ENCODE measurements around the gene C11orf52. TPM values are rescaled to one million over a fixed set of nuclear protein-coding genes. Genes with fewer than 3 reads are reported as not detected.
A peak's percentile ranks its signal among the peaks of the same experiment; 100 is the strongest.

C11orf52 gene
- total and polyA plus RNA-seq, 4 donors, result 0.46 to 0.88 (median 0.81) TPM; not detected in 1

GRCh38 chr11:111935317-111936039 lies 16.8 kb downstream of the C11orf52 start:
- no peak for DNase-seq (ENCODE audit: low read depth in 4 of 6, low spot score in 6 of 6)
- Histone ChIP-seq H3K4me3 (ENCODE audit: low read depth, low read length) (peak overlapping the region; percentile 79), H3K27ac (ENCODE audit: low read depth, low read length) (peak overlapping the region; percentile 83), H3K9me3 (ENCODE audit: control insufficient read depth, insufficient read depth, low read length) (no peaks in the 10 kb centered on the region), H3K4me1 (ENCODE audit: control insufficient read depth, insufficient read depth, low read length) (peaks cover 29% of the 10 kb centered on the region), H3K36me3 (ENCODE audit: control insufficient read depth, insufficient read depth, low read length) (no peaks in the 10 kb centered on the region), H3K27me3 (ENCODE audit: control insufficient read depth, insufficient read depth, low read length) (no peaks in the 10 kb centered on the region)
- 34% methylated on average over 3 of the region's 4 CpGs for WGBS (ENCODE audit: insufficient coverage)

- H3K4me1 ChIP-seq (ENCODE audit: control insufficient read depth, insufficient read depth, low read length), result peaks cover 34% of the 10 kb centered on the region
Measured at GRCh38 chr11:111936040-111936540, 17.4 kb downstream of the C11orf52 start.

DNA sequence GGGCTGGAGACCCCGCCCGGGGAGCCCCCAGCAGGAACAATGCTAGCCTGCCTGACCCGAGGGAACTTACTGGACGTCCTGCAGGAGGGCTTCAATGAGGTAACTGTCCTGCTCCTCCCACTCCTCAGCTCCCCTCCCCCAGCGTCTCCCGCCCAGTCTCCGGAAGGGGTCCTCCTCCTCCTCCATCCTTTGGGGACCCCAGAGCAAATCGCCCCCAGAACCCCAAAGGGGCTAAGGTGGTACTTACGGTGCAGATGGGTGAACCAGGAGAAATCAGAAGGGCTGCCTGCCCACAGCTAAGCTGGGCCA lies 18.7 kb downstream of the C11orf52 start:
- DNase-seq (ENCODE audit: low read depth in 4 of 6, low spot score in 6 of 6), result no peak
- peaks cover 40% of the 10 kb centered on the region for H3K4me1 ChIP-seq (ENCODE audit: control insufficient read depth, insufficient read depth, low read length)
- no peaks in the 10 kb centered on the region for H3K9me3 ChIP-seq (ENCODE audit: control insufficient read depth, insufficient read depth, low read length)
- H3K4me3 ChIP-seq (ENCODE audit: low read depth, low read length), result peak overlapping the region; percentile 79
- no peaks in the 10 kb centered on the region for H3K27me3 ChIP-seq (ENCODE audit: control insufficient read depth, insufficient read depth, low read length)
- peak overlapping the region; percentile 94 for H3K27ac ChIP-seq (ENCODE audit: low read depth, low read length)
- 0% methylated on average over 4 of the region's 9 CpGs for WGBS (ENCODE audit: insufficient coverage)
- H3K36me3 ChIP-seq (ENCODE audit: control insufficient read depth, insufficient read depth, low read length), result no peaks in the 10 kb centered on the region

More at GRCh38 chr11:111936040-111936540, 17.4 kb downstream of the C11orf52 start:
- Histone ChIP-seq H3K36me3 (ENCODE audit: control insufficient read depth, insufficient read depth, low read length) (no peaks in the 10 kb centered on the region), H3K27me3 (ENCODE audit: control insufficient read depth, insufficient read depth, low read length) (no peaks in the 10 kb centered on the region), H3K4me3 (ENCODE audit: low read depth, low read length) (peak overlapping the region; percentile 79), H3K27ac (ENCODE audit: low read depth, low read length) (peak overlapping the region; percentile 83), H3K9me3 (ENCODE audit: control insufficient read depth, insufficient read depth, low read length) (no peaks in the 10 kb centered on the region)
- DNase-seq (ENCODE audit: low read depth in 4 of 6, low spot score in 6 of 6), result no peak
- no CpG with 5 or more reads among the region's 3 CpGs for WGBS (ENCODE audit: insufficient coverage)

GRCh38 chr11:111937844-111938243 lies 19.1 kb downstream of the C11orf52 start:
- peak in 2 of 6 donors; percentile 41 to 71 for DNase-seq (ENCODE audit: low read depth in 4 of 6, low spot score in 6 of 6)

DNA sequence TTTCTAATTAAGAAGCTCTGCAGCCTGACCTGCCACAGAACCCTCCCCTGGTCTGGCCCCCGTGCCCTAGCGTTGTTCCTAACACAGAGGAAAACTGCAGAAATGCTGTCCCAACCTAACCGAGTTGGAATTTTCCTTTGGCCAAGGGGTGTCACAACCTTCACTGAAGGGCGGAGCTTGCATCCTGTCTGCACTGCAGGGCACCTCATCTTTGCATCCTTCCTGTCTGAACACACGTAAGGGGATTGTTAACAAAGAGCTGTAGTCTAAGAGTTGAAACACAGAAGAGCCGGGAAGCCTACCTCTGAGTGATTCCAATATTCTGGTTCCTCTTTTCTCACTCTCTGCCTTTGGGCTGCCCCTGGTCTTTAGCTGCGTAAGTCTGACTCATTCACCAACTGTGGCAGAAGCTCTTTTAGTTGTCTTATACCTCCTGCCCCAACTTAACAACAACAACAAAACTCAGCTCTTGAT lies 20.0 kb downstream of the C11orf52 start:
- H3K27me3 ChIP-seq (ENCODE audit: control insufficient read depth, insufficient read depth, low read length), result no peaks in the 10 kb centered on the region
- peak overlapping the region; percentile 94 for H3K27ac ChIP-seq (ENCODE audit: low read depth, low read length)
- no peaks in the 10 kb centered on the region for H3K9me3 ChIP-seq (ENCODE audit: control insufficient read depth, insufficient read depth, low read length)
- 33% methylated on average over 5 of the region's 7 CpGs for WGBS (ENCODE audit: insufficient coverage)
- peaks cover 40% of the 10 kb centered on the region for H3K4me1 ChIP-seq (ENCODE audit: control insufficient read depth, insufficient read depth, low read length)
- H3K36me3 ChIP-seq (ENCODE audit: control insufficient read depth, insufficient read depth, low read length), result no peaks in the 10 kb centered on the region
- H3K4me3 ChIP-seq (ENCODE audit: low read depth, low read length), result peak overlapping the region; percentile 79
- DNase-seq (ENCODE audit: low read depth in 4 of 6, low spot score in 6 of 6), result peak in 2 of 6 donors; percentile 43 to 57

More at GRCh38 chr11:111937844-111938243, 19.1 kb downstream of the C11orf52 start:
- Histone ChIP-seq H3K4me3 (ENCODE audit: low read depth, low read length) (peak overlapping the region; percentile 79), H3K27ac (ENCODE audit: low read depth, low read length) (peak overlapping the region; percentile 94), H3K9me3 (ENCODE audit: control insufficient read depth, insufficient read depth, low read length) (no peaks in the 10 kb centered on the region), H3K27me3 (ENCODE audit: control insufficient read depth, insufficient read depth, low read length) (no peaks in the 10 kb centered on the region), H3K36me3 (ENCODE audit: control insufficient read depth, insufficient read depth, low read length) (no peaks in the 10 kb centered on the region), H3K4me1 (ENCODE audit: control insufficient read depth, insufficient read depth, low read length) (peaks cover 40% of the 10 kb centered on the region)
- 46% methylated on average over 5 of the region's 7 CpGs for WGBS (ENCODE audit: insufficient coverage)

- H3K36me3 ChIP-seq (ENCODE audit: control insufficient read depth, insufficient read depth, low read length), result no peaks in the 10 kb centered on the region
- no peaks in the 10 kb centered on the region for H3K27me3 ChIP-seq (ENCODE audit: control insufficient read depth, insufficient read depth, low read length)
- peaks cover 40% of the 10 kb centered on the region for H3K4me1 ChIP-seq (ENCODE audit: control insufficient read depth, insufficient read depth, low read length)
- no peaks in the 10 kb centered on the region for H3K9me3 ChIP-seq (ENCODE audit: control insufficient read depth, insufficient read depth, low read length)
- WGBS (ENCODE audit: insufficient coverage), result no CpG with 5 or more reads among the region's 4 CpGs
- H3K4me3 ChIP-seq (ENCODE audit: low read depth, low read length), result no peak overlapping the region
- DNase-seq (ENCODE audit: low read depth in 4 of 6, low spot score in 6 of 6), result peak in 2 of 6 donors; percentile 54 to 68
- no peak overlapping the region for H3K27ac ChIP-seq (ENCODE audit: low read depth, low read length)
Measured at GRCh38 chr11:111939836-111940604, 21.3 kb downstream of the C11orf52 start.

DNA sequence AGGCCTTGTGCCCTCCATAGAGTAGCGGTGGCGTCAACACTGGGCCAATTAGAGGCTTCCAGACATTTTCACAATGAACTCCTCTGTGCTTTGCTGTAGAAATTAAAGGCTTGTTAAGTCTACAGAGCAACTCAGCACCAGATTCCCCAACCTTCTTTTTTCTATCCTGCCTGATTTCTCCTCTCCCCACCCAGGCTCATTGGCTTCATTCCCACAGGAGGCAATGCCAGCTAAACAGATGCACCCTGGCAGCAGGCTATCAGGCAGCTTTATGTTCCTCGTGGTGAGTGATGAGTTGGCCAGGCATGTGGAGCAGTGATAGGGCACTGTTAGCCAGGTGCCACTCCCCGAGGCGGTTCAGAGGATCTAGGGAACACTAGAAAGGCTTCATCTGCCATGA lies 23.2 kb downstream of the C11orf52 start:
- Histone ChIP-seq H3K9me3 (ENCODE audit: control insufficient read depth, insufficient read depth, low read length) (no peaks in the 10 kb centered on the region), H3K36me3 (ENCODE audit: control insufficient read depth, insufficient read depth, low read length) (no peaks in the 10 kb centered on the region), H3K27ac (ENCODE audit: low read depth, low read length) (peak overlapping the region; percentile 36), H3K4me1 (ENCODE audit: control insufficient read depth, insufficient read depth, low read length) (peaks cover 31% of the 10 kb centered on the region), H3K4me3 (ENCODE audit: low read depth, low read length) (no peak overlapping the region), H3K27me3 (ENCODE audit: control insufficient read depth, insufficient read depth, low read length) (no peaks in the 10 kb centered on the region)
- peak in 4 of 6 donors; percentile 57 to 95 (median 74) for DNase-seq (ENCODE audit: low read depth in 4 of 6, low spot score in 6 of 6)
- WGBS (ENCODE audit: insufficient coverage), result 23% methylated on average over 3 of the region's 5 CpGs

GRCh38 chr11:111942829-111943228 lies 24.1 kb downstream of the C11orf52 start:
- no peak overlapping the region for H3K4me3 ChIP-seq (ENCODE audit: low read depth, low read length)
- H3K27me3 ChIP-seq (ENCODE audit: control insufficient read depth, insufficient read depth, low read length), result no peaks in the 10 kb centered on the region
- DNase-seq (ENCODE audit: low read depth in 4 of 6, low spot score in 6 of 6), result no peak
- no peaks in the 10 kb centered on the region for H3K36me3 ChIP-seq (ENCODE audit: control insufficient read depth, insufficient read depth, low read length)
- H3K9me3 ChIP-seq (ENCODE audit: control insufficient read depth, insufficient read depth, low read length), result no peaks in the 10 kb centered on the region
- H3K4me1 ChIP-seq (ENCODE audit: control insufficient read depth, insufficient read depth, low read length), result peaks cover 23% of the 10 kb centered on the region
- no peak overlapping the region for H3K27ac ChIP-seq (ENCODE audit: low read depth, low read length)
- WGBS (ENCODE audit: insufficient coverage), result 80% methylated on average over 1 of the region's 7 CpGs

GRCh38 chr11:111944139-111944538 lies 25.4 kb downstream of the C11orf52 start:
- Histone ChIP-seq H3K9me3 (ENCODE audit: control insufficient read depth, insufficient read depth, low read length) (no peaks in the 10 kb centered on the region), H3K27me3 (ENCODE audit: control insufficient read depth, insufficient read depth, low read length) (no peaks in the 10 kb centered on the region), H3K36me3 (ENCODE audit: control insufficient read depth, insufficient read depth, low read length) (no peaks in the 10 kb centered on the region), H3K4me3 (ENCODE audit: low read depth, low read length) (no peak overlapping the region), H3K4me1 (ENCODE audit: control insufficient read depth, insufficient read depth, low read length) (peaks cover 15% of the 10 kb centered on the region), H3K27ac (ENCODE audit: low read depth, low read length) (peak overlapping the region; percentile 54)
- peak in 1 of 6 donors; percentile 45 for DNase-seq (ENCODE audit: low read depth in 4 of 6, low spot score in 6 of 6)
- 100% methylated on average over 1 of the region's 3 CpGs for WGBS (ENCODE audit: insufficient coverage)

All from spinal cord (tissue), 10 donors.